Parathyroid adenoma (tissue), 2 donors: ENCODE results near the gene MBL2.

Source experiments
- H2AFZ ChIP-seq: fragments of 300-600 bp; sonication (generic); one replicate; pipeline ENCODE4 v1.7.0; 2017; ENCODE audit warnings: antibody characterized with exemption, mild to moderate bottlenecking
- H3K27ac ChIP-seq: fragments of 300-600 bp; sonication (generic); one replicate; pipeline ENCODE4 v1.7.0; 2017
- H3K27me3 ChIP-seq: fragments of 300-600 bp; sonication (generic); one replicate; pipeline ENCODE4 v1.7.0; 2017; ENCODE audit warnings: low read length; ENCODE audit not compliant: control insufficient read depth, insufficient read depth
- H3K36me3 ChIP-seq: fragments of 300-600 bp; sonication (generic); one replicate; pipeline ENCODE4 v1.7.0; 2017; ENCODE audit warnings: low read length; ENCODE audit not compliant: control insufficient read depth, insufficient read depth
- H3K4me1 ChIP-seq: fragments of 300-600 bp; sonication (generic); one replicate; pipeline ENCODE4 v1.7.0; 2017; ENCODE audit warnings: control low read depth
- H3K4me2 ChIP-seq: fragments of 300-600 bp; sonication (generic); one replicate; pipeline ENCODE4 v1.7.0; 2017; ENCODE audit warnings: low read length
- H3K4me3 ChIP-seq: fragments of 300-600 bp; sonication (generic); one replicate; pipeline ENCODE4 v1.7.0; 2017; ENCODE audit warnings: low read depth, low read length
- H3K79me2 ChIP-seq: fragments of 300-600 bp; sonication (generic); one replicate; pipeline ENCODE4 v1.7.0; 2017; ENCODE audit warnings: control low read depth
- H3K9ac ChIP-seq: fragments of 300-600 bp; sonication (generic); one replicate; pipeline ENCODE4 v1.7.0; 2017; ENCODE audit warnings: mild to moderate bottlenecking
- H3K9me3 ChIP-seq: fragments of 300-600 bp; sonication (generic); one replicate; pipeline ENCODE4 v1.7.0; 2017; ENCODE audit warnings: low read length; ENCODE audit not compliant: control insufficient read depth
- TF ChIP-seq, protein P1 (sequence below): fragments of 300-600 bp; sonication (generic); IDR thresholded peaks from one replicate; pipeline ENCODE4 v1.7.0; 2017; ENCODE audit warnings: antibody characterized with exemption, mild to moderate bottlenecking
- donor health status: primary hyperparathyroidism.

The MBL2 gene

DNA sequence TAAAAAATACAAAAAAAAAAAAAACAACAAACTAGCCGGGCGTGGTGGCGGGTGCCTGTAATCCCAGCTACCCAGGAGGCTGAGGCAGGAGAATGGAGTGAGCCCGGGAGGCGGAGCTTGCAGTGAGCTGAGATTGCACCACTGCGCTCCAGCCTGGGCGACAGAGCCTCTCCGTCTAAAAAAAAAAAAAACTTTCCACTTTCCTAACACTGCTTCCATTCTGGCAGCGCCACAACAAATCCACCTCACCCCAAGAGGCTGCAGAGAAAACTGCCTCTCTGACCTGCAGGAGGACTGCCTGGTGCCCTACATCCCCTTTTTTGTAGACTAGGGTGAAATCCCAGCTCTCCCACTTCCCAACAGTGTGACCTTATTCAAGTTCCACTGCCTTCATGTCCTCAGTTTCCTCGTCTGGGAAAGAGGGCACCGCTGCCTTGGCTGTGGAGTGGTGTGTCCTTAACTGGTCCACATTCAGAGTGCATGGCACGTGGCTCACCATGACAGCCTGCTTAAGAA, 2.6 kb upstream of the MBL2 start:
- no peaks in the 10 kb centered on the region for H3K27me3 ChIP-seq
- no peaks in the 10 kb centered on the region for H3K4me1 ChIP-seq
- H3K79me2 ChIP-seq = no peaks in the 10 kb centered on the region
- no peaks in the 10 kb centered on the region for H3K36me3 ChIP-seq
- no peak overlapping the region for H3K4me3 ChIP-seq
- H3K9ac ChIP-seq = no peak overlapping the region
- no peaks in the 10 kb centered on the region for H3K9me3 ChIP-seq
- H2AFZ ChIP-seq = no peak overlapping the region
- TF ChIP-seq, protein P1, sequence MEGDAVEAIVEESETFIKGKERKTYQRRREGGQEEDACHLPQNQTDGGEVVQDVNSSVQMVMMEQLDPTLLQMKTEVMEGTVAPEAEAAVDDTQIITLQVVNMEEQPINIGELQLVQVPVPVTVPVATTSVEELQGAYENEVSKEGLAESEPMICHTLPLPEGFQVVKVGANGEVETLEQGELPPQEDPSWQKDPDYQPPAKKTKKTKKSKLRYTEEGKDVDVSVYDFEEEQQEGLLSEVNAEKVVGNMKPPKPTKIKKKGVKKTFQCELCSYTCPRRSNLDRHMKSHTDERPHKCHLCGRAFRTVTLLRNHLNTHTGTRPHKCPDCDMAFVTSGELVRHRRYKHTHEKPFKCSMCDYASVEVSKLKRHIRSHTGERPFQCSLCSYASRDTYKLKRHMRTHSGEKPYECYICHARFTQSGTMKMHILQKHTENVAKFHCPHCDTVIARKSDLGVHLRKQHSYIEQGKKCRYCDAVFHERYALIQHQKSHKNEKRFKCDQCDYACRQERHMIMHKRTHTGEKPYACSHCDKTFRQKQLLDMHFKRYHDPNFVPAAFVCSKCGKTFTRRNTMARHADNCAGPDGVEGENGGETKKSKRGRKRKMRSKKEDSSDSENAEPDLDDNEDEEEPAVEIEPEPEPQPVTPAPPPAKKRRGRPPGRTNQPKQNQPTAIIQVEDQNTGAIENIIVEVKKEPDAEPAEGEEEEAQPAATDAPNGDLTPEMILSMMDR = no peak
- H3K27ac ChIP-seq = no peak overlapping the region
- no peak overlapping the region for H3K4me2 ChIP-seq

DNA sequence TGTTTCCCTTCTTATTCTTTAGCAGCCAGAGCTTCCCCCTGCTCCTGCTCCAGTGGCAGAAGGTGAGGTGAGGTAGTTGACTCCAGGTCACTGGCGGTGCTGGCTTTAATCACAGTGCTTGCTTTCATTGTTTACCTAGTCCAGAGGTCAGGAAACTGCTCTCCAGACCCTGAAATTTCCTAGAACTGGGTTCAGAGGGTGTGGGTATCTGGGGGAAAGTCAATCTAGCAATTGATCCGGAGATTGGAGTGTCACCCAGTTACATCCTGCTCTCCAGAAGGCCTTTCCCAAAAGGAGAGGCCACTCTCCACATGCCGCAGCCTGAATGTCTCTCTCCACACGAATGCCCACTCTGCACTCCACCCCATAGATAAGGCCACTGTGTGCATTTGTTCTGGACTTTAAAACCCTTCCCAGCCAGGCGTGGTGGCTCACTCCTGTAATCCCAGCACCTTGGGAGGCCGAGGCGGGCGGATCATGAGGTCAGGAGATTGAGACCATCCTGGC, 2.1 kb upstream of the MBL2 start:
- TF ChIP-seq, protein P1 = no peak
- Histone ChIP-seq H2AFZ (no peak overlapping the region), H3K27me3 (no peaks in the 10 kb centered on the region), H3K9ac (no peak overlapping the region), H3K36me3 (no peaks in the 10 kb centered on the region), H3K79me2 (no peaks in the 10 kb centered on the region), H3K4me3 (no peak overlapping the region), H3K9me3 (no peaks in the 10 kb centered on the region), H3K4me2 (no peak overlapping the region), H3K4me1 (no peaks in the 10 kb centered on the region), H3K27ac (no peak overlapping the region)

DNA sequence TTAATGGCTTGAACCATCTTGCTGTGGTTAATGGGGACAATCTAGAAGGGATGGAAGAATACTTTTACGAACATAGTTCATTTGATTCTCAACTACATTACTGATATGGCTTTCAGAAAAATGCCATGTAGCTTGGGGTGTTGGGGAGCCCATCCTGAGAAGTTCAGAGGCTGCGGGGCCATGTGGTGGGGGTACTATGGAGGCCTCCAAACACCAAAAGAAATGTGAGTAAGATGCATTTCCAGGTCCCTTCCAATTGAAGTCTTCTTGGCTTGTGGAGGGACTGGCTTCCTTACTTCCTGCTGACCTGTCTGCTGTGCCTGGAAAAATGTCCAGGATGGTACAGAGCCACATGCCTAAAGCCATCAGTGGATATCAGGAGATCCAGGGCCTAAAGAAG, 1.6 kb upstream of the MBL2 start:
- H2AFZ ChIP-seq = no peak overlapping the region
- no peak overlapping the region for H3K9ac ChIP-seq
- TF ChIP-seq, protein P1 = no peak
- no peak overlapping the region for H3K27ac ChIP-seq
- no peaks in the 10 kb centered on the region for H3K27me3 ChIP-seq
- H3K4me2 ChIP-seq = no peak overlapping the region
- H3K79me2 ChIP-seq = no peaks in the 10 kb centered on the region
- H3K4me3 ChIP-seq = no peak overlapping the region
- H3K4me1 ChIP-seq = no peaks in the 10 kb centered on the region
- H3K9me3 ChIP-seq = no peaks in the 10 kb centered on the region
- H3K36me3 ChIP-seq = no peaks in the 10 kb centered on the region

DNA sequence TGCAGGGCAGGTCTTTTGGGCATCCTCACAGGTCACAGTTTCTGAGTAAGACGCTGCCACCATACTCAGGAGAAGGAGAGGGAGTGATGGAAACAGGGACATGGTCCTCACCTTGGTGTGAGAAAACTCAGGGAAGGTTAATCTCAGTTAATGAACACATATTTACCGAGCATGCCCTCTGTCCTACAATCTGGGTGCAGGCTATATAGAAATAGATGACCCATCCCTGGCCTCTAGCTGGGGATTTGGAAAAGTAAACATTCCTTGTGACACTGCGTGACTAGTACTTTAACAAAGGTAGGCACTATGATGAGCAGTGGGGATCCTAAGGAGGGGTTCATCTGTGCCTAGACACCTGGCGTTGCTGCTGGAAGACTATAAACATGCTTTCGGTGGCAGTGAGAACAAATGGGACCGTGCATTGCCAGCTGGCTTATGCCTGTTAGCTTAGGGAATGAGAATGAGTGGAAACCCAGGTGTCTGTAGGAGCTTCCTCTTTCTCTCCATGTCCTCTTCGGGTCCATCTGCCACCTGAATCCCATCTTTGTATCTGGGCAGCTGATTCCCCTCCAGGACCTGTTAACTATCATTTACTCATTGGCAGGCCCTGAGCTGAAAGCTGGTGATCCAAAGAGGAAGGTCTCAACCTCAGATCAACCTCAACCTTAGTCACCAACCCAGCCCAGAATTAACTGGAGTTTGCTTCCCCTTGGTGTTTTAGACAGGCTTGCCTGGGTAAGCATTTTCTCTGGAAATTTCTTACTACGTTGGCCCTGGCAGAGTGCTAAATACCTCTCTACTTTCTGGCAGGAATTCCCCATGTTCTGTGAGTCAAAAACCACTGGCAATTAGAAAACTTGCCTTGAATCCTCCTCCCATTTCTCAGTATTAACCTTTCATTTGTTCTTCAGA, 794 bp downstream of the MBL2 start:
- H3K9me3 ChIP-seq = no peaks in the 10 kb centered on the region
- no peaks in the 10 kb centered on the region for H3K79me2 ChIP-seq
- no peaks in the 10 kb centered on the region for H3K4me1 ChIP-seq
- H3K4me3 ChIP-seq = no peak overlapping the region
- no peak overlapping the region for H2AFZ ChIP-seq
- H3K4me2 ChIP-seq = no peak overlapping the region
- no peak overlapping the region for H3K9ac ChIP-seq
- no peaks in the 10 kb centered on the region for H3K36me3 ChIP-seq
- H3K27me3 ChIP-seq = no peaks in the 10 kb centered on the region
- TF ChIP-seq, protein P1 = no peak
- H3K27ac ChIP-seq = no peak overlapping the region
